GM12873 (cell line): ENCODE data around the gene TAF8.

Experiments
- TF ChIP-seq, protein P1 (sequence below): IDR thresholded peaks from 2 replicates; pipeline ENCODE4 v1.5.1; 2012; ENCODE audit warnings: low read depth, mild to moderate bottlenecking, moderate library complexity, low read length, control low read depth; ENCODE audit not compliant: insufficient read depth; ENCODE audit errors: missing control alignments

TAF8 gene

DNA sequence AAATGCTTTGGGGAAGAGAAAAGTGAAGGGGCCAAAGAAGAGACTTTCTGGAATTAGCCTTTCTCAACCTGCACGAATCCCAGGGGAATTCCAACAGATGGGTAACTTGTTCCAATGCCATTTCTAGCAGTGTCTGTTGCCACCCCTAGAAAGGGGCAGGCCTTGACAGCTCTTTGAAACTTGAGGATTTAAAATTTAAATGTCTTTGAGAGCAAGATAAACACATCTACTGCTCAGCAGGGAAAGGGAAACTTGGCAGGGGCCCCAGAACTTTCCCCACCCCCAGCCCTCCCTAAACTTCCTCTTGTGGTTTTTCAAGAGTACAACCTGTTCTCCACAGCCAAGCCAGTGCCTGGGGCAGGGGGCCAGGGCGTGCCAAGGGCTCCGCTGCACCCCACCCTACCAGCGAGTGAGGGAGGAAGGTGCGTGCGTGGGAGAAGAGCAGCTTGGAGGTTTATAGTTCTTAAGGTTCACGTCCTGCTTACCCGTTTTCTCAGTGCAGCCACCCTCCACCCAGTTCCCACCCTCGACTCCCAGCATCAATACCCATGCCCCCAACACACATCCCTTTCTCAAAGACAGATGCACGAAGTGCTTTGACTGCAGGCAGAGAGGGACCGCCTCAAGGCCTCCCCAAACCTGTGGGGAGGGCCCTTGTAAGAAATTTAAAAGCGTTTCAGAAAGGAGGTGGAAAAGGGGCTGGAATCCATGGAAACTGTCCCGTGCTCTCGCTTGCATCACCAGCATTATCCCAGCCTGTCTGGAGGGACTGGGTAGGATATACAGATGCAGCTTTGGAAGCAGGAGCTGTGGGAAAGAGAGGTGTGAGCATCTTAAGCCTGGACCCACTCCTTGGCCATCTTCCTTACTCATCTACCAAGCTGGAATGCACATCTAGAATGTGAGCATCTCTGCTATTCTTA lies 4.5 kb upstream of the TAF8 start:
- TF ChIP-seq, protein P1, sequence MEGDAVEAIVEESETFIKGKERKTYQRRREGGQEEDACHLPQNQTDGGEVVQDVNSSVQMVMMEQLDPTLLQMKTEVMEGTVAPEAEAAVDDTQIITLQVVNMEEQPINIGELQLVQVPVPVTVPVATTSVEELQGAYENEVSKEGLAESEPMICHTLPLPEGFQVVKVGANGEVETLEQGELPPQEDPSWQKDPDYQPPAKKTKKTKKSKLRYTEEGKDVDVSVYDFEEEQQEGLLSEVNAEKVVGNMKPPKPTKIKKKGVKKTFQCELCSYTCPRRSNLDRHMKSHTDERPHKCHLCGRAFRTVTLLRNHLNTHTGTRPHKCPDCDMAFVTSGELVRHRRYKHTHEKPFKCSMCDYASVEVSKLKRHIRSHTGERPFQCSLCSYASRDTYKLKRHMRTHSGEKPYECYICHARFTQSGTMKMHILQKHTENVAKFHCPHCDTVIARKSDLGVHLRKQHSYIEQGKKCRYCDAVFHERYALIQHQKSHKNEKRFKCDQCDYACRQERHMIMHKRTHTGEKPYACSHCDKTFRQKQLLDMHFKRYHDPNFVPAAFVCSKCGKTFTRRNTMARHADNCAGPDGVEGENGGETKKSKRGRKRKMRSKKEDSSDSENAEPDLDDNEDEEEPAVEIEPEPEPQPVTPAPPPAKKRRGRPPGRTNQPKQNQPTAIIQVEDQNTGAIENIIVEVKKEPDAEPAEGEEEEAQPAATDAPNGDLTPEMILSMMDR: no peak

DNA sequence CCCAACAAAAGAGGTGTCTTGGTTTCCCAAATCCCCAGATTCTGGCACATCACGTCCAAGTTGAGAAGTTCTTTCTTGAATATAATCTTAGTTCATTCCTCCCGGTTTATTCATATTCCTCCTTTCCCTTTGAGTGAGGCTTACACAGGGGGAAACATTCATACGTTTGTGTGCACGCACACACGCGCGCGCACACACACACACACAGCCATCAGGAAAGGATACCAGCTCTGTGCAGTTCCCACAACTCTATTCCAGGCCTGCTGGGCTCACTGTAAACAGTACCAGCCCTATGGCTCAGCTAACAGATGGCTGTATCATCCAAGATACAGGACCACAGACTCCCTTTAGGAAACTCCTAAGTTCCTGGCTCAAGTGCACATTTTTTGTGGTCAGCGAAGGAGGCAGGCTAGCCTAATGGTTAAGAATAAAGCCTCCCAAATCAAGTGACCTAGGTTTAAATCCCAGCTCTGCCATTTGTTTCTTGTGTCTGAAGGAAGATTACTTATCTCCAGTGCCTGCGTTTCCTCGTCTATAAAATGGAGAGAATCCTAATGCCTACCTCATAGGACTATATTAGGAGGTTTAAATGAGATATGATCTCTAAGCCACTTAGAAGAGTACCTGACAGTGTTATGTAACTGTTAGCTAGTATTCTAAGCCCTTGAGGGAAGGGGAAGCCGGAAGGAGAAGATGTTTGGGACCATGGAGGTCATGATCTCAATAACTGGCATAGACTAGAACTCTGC lies 3.7 kb upstream of the TAF8 start:
- TF ChIP-seq, protein P1: no peak

DNA sequence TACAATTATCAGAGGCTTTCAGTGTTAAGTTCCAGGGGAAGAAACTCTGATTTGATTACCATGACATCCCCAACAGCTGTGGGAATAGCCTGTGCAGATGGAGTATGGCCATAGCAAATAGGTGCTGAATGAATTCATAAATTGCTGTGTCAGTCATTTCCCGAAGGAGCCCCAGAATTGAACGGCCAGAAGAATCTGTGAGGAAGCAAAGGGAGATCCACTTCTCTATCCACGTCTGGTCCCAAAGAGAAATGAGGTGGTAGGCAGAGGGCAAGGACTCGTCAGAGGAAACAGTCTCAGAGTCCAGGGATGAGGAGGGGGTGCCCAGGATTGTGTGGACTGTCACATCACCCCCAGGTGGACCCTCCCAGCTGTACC lies 3.1 kb upstream of the TAF8 start:
- TF ChIP-seq, protein P1: no peak

DNA sequence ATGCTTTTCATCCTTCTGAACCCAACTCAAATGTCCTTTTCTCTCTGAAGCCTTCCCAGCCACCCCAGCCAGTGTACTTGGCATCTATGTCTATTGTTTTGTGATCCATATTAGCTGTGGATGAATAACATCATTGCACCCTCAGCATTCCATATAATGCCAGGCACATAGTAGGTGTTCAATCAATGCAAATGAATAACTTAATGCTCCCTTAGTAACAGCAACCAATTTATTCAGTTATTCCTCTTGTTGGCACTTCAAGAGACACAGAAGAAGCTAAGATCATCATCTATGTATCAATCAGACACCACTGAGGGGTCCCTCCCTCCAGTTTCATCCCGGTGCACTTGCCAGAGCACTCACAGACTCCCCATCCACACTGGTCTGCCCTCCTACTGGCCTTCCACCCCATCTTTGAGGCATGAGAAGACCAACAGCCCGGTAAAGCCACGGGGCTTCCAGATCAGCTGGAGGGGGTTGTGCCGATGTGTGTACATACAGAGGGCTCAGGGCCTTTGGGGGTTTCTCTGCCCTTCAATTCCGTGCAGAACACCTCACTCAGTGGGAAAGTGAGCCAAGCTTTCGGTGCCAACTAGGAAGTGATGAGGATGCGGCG lies 2.4 kb upstream of the TAF8 start:
- TF ChIP-seq, protein P1: no peak

DNA sequence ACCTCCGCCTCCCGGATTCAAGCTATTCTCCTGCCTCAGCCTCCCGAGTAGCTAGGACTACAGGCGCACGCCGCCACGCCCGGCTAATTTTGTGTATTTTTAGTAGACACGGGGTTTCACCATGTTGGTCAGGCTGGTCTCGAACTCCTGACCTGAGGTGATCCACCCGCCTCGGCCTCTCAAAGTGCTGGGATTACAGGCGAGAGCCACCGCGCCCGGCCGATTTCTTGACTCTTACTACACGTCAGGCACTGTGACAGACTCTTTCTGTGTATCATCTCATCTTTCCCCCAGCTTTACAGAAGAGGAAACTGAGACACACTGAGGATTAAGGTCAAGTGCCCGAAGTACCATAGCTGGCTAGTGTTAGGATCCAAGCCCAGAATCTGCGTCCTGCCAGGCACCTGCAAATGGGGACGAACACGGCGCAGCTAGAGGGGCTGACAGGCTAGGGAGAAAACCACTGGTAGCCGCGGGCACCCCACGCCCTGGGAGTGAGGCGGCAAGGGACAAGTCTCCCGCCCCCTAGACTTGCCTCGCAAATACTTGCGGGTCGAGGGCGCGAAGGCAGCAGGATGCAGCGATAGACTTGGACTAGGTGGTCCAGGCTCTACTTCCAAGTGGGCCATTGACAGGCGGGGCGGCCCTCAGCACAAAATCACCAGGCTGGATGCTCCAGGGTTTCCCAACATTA lies 1.1 kb upstream of the TAF8 start:
- TF ChIP-seq, protein P1: no peak

DNA sequence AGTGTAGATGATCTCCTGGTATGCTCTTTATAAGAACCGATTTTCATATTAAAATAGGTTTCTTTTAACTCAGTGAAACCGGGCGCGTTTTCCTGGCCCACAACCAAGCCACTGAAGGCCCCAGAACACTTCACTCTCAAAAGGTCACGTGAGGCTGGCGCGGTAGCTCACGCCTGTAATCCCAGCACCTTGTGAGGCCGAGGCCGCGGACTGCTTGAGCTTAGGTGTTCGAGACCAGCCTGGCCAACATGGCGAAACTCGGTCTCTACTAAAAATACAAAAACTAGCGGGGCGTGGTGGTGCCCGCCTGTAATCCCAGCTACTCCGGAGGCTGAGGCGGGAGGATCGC lies 402 bp upstream of the TAF8 start:
- TF ChIP-seq, protein P1: no peak
